Fibroblast of the aortic adventitia (primary cell): ENCODE measurements around the gene CD302. TPM values are rescaled to one million over a fixed set of nuclear protein-coding genes. Genes with fewer than 3 reads are reported as not detected.

Experiments
- DNase-seq: peaks from one replicate; pipeline ENCODE4 v3.0.0-alpha.2; 2010; ENCODE audit warnings: low read depth
- H3K4me3 ChIP-seq: 2 replicates; pipeline ENCODE4 v1.5.1; 2011; ENCODE audit warnings: low read depth, mild to moderate bottlenecking, control low read depth, low read length, moderate library complexity
- CTCF ChIP-seq: IDR thresholded peaks from 2 replicates; pipeline ENCODE4 v1.5.1; 2011; ENCODE audit warnings: mild to moderate bottlenecking, low read length, control low read depth, inconsistent platforms; ENCODE audit not compliant: insufficient read depth
- total RNA-seq: library from RNA; depleted of rRNA; stranded (reverse); fragments of >200 nt; gene quantifications from 2 replicates; pipeline ENCODE4 v1.2.3, GENCODE V29; 2012; ENCODE audit warnings: low replicate concordance

The CD302 gene
- total RNA-seq, 1 donor, result 23.0 TPM

GRCh38 chr2:159818940-159819339, 20.9 kb upstream of the CD302 start:
- DNase-seq, result no peak
- H3K4me3 ChIP-seq, result no peak overlapping the region
- no peak for TF ChIP-seq CTCF

GRCh38 chr2:159817283-159817682, 19.3 kb upstream of the CD302 start:
- no peak overlapping the region for H3K4me3 ChIP-seq
- no peak for DNase-seq
- no peak for TF ChIP-seq CTCF

- TF ChIP-seq CTCF, result no peak
- DNase-seq, result no peak
- no peak overlapping the region for H3K4me3 ChIP-seq
Measured at GRCh38 chr2:159811232-159811631, 13.2 kb upstream of the CD302 start.

GRCh38 chr2:159808032-159808425, 10.0 kb upstream of the CD302 start:
- TF ChIP-seq CTCF, result no peak
- no peak overlapping the region for H3K4me3 ChIP-seq
- no peak for DNase-seq

- TF ChIP-seq CTCF, result peak; percentile 83
- DNase-seq, result peak; percentile 65
- no peak overlapping the region for H3K4me3 ChIP-seq
Measured at GRCh38 chr2:159807183-159808031, 9.4 kb upstream of the CD302 start.

GRCh38 chr2:159804941-159805340, 6.9 kb upstream of the CD302 start:
- no peak for DNase-seq

More at GRCh38 chr2:159804941-159805340, 6.9 kb upstream of the CD302 start:
- no peak overlapping the region for H3K4me3 ChIP-seq
- no peak for TF ChIP-seq CTCF
